GM12875 (cell line): ENCODE results near the gene PRRT1B.

Experiments used
- H3K4me3 ChIP-seq: one replicate; pipeline ENCODE4 v1.5.1; 2011; ENCODE audit warnings: low read depth, low read length, control low read depth
- CTCF ChIP-seq: IDR thresholded peaks from 2 replicates; pipeline ENCODE4 v1.5.1; 2011; ENCODE audit warnings: low read depth, mild to moderate bottlenecking, control low read depth, inconsistent platforms, low read length, moderate library complexity, borderline replicate concordance; ENCODE audit not compliant: insufficient read depth

PRRT1B gene

DNA sequence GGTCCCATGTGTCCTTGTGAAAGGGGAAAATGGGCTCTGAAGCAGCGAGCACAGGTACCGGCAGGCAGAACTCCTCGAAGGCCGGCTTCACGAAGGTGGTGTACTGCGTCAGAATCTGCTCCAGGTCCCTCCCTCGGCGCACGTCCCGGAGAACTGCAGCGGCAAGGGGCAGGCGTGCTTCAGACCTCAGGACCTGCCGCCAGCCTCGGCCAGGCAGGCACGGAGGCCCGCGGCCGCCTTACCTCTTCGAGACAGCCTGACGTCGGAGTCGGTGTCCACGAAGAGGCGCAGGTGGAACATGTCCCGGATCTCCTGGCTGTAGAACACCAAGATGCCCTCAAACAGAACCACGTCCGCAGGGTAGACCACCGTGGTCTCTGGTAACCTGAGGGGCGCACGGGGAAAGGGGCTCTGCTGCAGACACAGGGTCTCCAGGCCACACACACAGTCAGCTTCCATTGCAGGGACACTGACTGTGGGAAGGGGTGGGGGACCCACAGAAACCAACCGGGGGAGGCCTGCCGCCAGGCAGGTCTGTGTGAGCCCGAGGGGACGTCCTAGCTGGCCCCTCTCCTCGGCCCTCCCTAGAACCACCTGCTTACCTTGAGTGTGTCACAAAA is 16.3 kb upstream of the PRRT1B start:
- TF ChIP-seq CTCF, result no peak
- no peak overlapping the region for H3K4me3 ChIP-seq

GRCh38 chr9:131529597-131530545 is 15.5 kb upstream of the PRRT1B start:
- H3K4me3 ChIP-seq, result peak overlapping the region; percentile 95
- TF ChIP-seq CTCF, result no peak

DNA sequence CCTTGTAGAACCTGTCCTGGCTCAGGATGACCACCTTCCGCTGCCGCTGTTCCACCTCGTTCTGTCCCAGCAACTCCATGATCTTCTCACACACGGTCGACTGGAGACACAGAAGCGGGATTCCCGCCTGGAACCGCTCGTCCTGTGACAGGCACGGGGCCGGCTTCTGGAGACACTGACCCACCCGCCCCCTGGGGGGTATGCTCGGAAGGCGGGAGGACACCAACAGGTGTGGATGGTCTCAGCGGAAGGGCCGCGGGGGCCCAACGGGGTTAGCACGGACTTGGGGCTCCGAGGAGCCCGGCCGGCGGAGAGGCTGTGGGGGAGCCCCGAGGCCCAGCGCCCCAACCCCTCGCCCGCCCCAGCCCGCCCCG is 14.8 kb upstream of the PRRT1B start:
- 0 out of 2 replicates have a peak, but pooled peaks have one; percentile 18 for TF ChIP-seq CTCF
- peak overlapping the region; percentile 95 for H3K4me3 ChIP-seq

- TF ChIP-seq CTCF, result no peak
- H3K4me3 ChIP-seq, result peak within 1 kb of the TSS; percentile 95
Measured at GRCh38 chr9:131530920-131531832, 14.1 kb upstream of the PRRT1B start, which contains the start of gene UCK1. TSS of gene UCK1 (minus strand) at chr9:131531263. CDS start at chr9:131531174, 89 bp downstream.

- TF ChIP-seq CTCF, result no peak
- no peak overlapping the region for H3K4me3 ChIP-seq
Measured at GRCh38 chr9:131534721-131535237, 10.5 kb upstream of the PRRT1B start.

DNA sequence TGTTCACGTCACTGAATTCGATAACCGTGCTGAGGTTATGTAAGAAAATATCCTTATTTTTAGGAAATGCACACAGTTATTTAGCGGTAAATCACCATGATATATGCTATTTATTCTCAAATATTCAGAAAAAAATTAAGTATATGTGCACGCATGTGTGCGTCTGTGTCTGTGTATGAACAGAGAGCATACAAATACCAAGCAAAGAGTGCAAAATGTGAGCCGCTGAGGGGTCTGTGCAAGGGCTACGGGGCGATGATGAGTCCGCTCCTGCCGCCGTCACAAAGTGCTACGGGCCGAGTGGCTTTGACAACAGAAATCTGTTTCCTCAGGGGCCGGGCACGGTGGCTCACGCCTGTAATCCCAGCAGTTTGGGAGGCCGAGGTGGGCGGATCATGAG is 7.4 kb upstream of the PRRT1B start:
- no peak for TF ChIP-seq CTCF
- H3K4me3 ChIP-seq, result no peak overlapping the region
